Prostate gland (tissue), 2 donors: Measurements from ENCODE around the gene TCERG1L. TPM values are rescaled to one million over a fixed set of nuclear protein-coding genes. Genes with fewer than 3 reads are reported as not detected.

Experiments
- DNase-seq: peaks from one replicate; pipeline ENCODE4 v3.0.0-alpha.2; 2019; ENCODE audit warnings: low spot score
- H3K27ac ChIP-seq, 2 donors: fragments of 200-600 bp; sonication (generic); 2 replicates each; pipeline ENCODE4 v1.5.1; 2017 to 2019
- H3K27me3 ChIP-seq: fragments of 200-600 bp; sonication (generic); replicated peaks from 2 replicates; pipeline ENCODE4 v1.5.1; 2019; ENCODE audit not compliant: insufficient read depth
- H3K36me3 ChIP-seq, 2 donors: fragments of 200-600 bp; sonication (generic); 1 replicate in 1 of 2; 2 replicates in 1 of 2; pipeline versions ENCODE4 v1.5.1 to v1.8.1; 2017 to 2019
- H3K4me1 ChIP-seq: fragments of 200-600 bp; sonication (generic); replicated peaks from 2 replicates; pipeline ENCODE4 v1.5.1; 2019
- H3K4me3 ChIP-seq, 2 donors: fragments of 200-600 bp; sonication (generic); 2 replicates each; pipeline ENCODE4 v1.5.1; 2017 to 2019
- H3K9me3 ChIP-seq: fragments of 200-600 bp; sonication (generic); 2 replicates; pipeline ENCODE4 v1.5.1; 2017
- CTCF ChIP-seq, 4 experiments: fragments of 200-600 bp in 2 of 4; fragments of 450-650 bp in 2 of 4; sonication (generic) in 2 of 4; IDR thresholded peaks; 1 replicate in 3 of 4; 2 replicates in 1 of 4; pipeline ENCODE4 v1.5.1; 2016 to 2019; ENCODE audit warnings: antibody characterized with exemption in 4 of 4, mild to moderate bottlenecking in 2 of 4, moderate library complexity in 2 of 4
- POLR2A ChIP-seq: fragments of 450-650 bp; IDR thresholded peaks from one replicate; pipeline ENCODE4 v1.6.1; 2016; ENCODE audit warnings: antibody characterized with exemption, mild to moderate bottlenecking
- POLR2AphosphoS5 ChIP-seq: sonication (generic); formaldehyde crosslinking; IDR thresholded peaks from one replicate; pipeline ENCODE4 v1.6.1; 2017; ENCODE audit warnings: antibody characterized with exemption
- WGBS: methylation state at CpG from one replicate; pipeline ENCODE4 v1.1.5; 2018; 5-methylcytosine and 5-hydroxymethylcytosine counted together
- intact Hi-C: fragments of 100-400 bp; cut with DNase I; formaldehyde crosslinking; loops from one replicate; pipeline ENCODE4 v1.14.2; 2022
- total RNA-seq, 2 donors: library from RNA; depleted of rRNA; stranded (reverse); fragments of >200 nt; gene quantifications; one replicate each; pipeline ENCODE4 v1.1.0, GENCODE V29; 2016

TCERG1L gene
- total RNA-seq, 2 donors from 2014 or later: 0.23 to 4.0 TPM

- no peaks in the 10 kb centered on the region for H3K9me3 ChIP-seq
- intact Hi-C loops: no loop called here
- peak overlapping the region in 1 of 2 donors; percentile 1 for H3K27ac ChIP-seq
- H3K4me1 ChIP-seq: no peaks in the 10 kb centered on the region
- no peaks in the 10 kb centered on the region for H3K36me3 ChIP-seq
- WGBS: 13% methylated on average over 6 of the region's 6 CpGs
- no peak overlapping the region for H3K4me3 ChIP-seq
- H3K27me3 ChIP-seq: no peaks in the 10 kb centered on the region
- DNase-seq: no peak
- TF ChIP-seq CTCF (IDR thresholded peaks at IDR 0.05) (no peak), POLR2AphosphoS5 (peak; percentile 21)
These were observed 165.8 kb downstream of the TCERG1L start for GRCh38 chr10:131145756-131146155.

GRCh38 chr10:131144711-131145375 lies 166.7 kb downstream of the TCERG1L start:
- H3K27ac ChIP-seq: peak overlapping the region in 1 of 2 donors; percentile 1
- intact Hi-C loops: no loop called here
- no peaks in the 10 kb centered on the region for H3K36me3 ChIP-seq
- TF ChIP-seq POLR2AphosphoS5 (peak; percentile 55), CTCF (IDR thresholded peaks at IDR 0.05) (no peak)
- no peak overlapping the region for H3K4me3 ChIP-seq
- 28% methylated on average over 9 of the region's 9 CpGs for WGBS
- DNase-seq: peak; percentile 16
- no peaks in the 10 kb centered on the region for H3K27me3 ChIP-seq
- no peaks in the 10 kb centered on the region for H3K4me1 ChIP-seq
- no peaks in the 10 kb centered on the region for H3K9me3 ChIP-seq

GRCh38 chr10:131144196-131144595 lies 167.3 kb downstream of the TCERG1L start:
- no peaks in the 10 kb centered on the region for H3K36me3 ChIP-seq
- TF ChIP-seq CTCF (IDR thresholded peaks at IDR 0.05): no peak
- TF ChIP-seq POLR2AphosphoS5: no peak
- no peak for TF ChIP-seq POLR2A
- H3K4me3 ChIP-seq: no peak overlapping the region
- 83% methylated on average over 13 of the region's 13 CpGs for WGBS
- DNase-seq: no peak
- no peaks in the 10 kb centered on the region for H3K27me3 ChIP-seq
- H3K27ac ChIP-seq: no peak overlapping the region
- no peaks in the 10 kb centered on the region for H3K9me3 ChIP-seq
- no peaks in the 10 kb centered on the region for H3K4me1 ChIP-seq
- intact Hi-C loops: no loop called here

- 87% methylated on average over 25 of the region's 25 CpGs for WGBS
- Histone ChIP-seq H3K4me1 (no peaks in the 10 kb centered on the region), H3K9me3 (no peaks in the 10 kb centered on the region), H3K27ac (no peak overlapping the region), H3K4me3 (no peak overlapping the region), H3K36me3 (no peaks in the 10 kb centered on the region), H3K27me3 (no peaks in the 10 kb centered on the region)
- intact Hi-C loops: no loop called here
- no peak for DNase-seq
- TF ChIP-seq POLR2A: no peak
- TF ChIP-seq POLR2AphosphoS5: no peak
- no peak for TF ChIP-seq CTCF (IDR thresholded peaks at IDR 0.05)
These were observed 167.9 kb downstream of the TCERG1L start for GRCh38 chr10:131143425-131144165.
